Measurements from ENCODE around the gene PCDHA13. TPM values are rescaled to one million over a fixed set of nuclear protein-coding genes. Genes with fewer than 3 reads are reported as not detected.
"Not testable (repeated sequence)": the region's sequence is repeated elsewhere in the genome, so short reads cannot be mapped to it uniquely, and the experiment has no call there.

Gene PCDHA13
- total RNA-seq, 2 donors from 2014 or later = not detected

- Mint-ChIP-seq H3K4me3 (no peak overlapping the region), H3K4me1 (ENCODE audit: low read depth) (no peaks in the 10 kb centered on the region), H3K9me3 (peaks cover 7 to 8% of the 10 kb centered on the region in 2 donors), H3K27me3 (ENCODE audit: low read depth) (peaks cover 11% of the 10 kb centered on the region), H3K27ac (no peak overlapping the region), H3K36me3 (ENCODE audit: insufficient read depth in 2 of 2) (peaks cover 7 to 19% of the 10 kb centered on the region in 2 donors)
- ATAC-seq (replicated peaks in 1 of 2) (no peak), DNase-seq (no peak)
Measured at GRCh38 chr5:140857177-140857986, 24.5 kb upstream of the PCDHA13 start.

- H3K36me3 Mint-ChIP-seq (ENCODE audit: insufficient read depth in 2 of 2) = peaks cover 5 to 19% of the 10 kb centered on the region in 2 donors
- no peaks in the 10 kb centered on the region for H3K4me1 Mint-ChIP-seq (ENCODE audit: low read depth)
- ATAC-seq (replicated peaks in 1 of 2) = no peak
- peaks cover 11% of the 10 kb centered on the region for H3K27me3 Mint-ChIP-seq (ENCODE audit: low read depth)
- H3K27ac Mint-ChIP-seq = no peak overlapping the region
- no peak for DNase-seq
- H3K4me3 Mint-ChIP-seq = no peak overlapping the region
- H3K9me3 Mint-ChIP-seq = peaks cover 6 to 8% of the 10 kb centered on the region in 2 donors
Measured at GRCh38 chr5:140857987-140858240, 24.0 kb upstream of the PCDHA13 start.

GRCh38 chr5:140862441-140863295 is 19.3 kb upstream of the PCDHA13 start:
- Mint-ChIP-seq H3K27me3 (ENCODE audit: low read depth) (peaks cover 6% of the 10 kb centered on the region), H3K27ac (no peak overlapping the region), H3K4me3 (no peak overlapping the region), H3K36me3 (ENCODE audit: insufficient read depth in 2 of 2) (peaks cover 1 to 3% of the 10 kb centered on the region in 2 donors), H3K4me1 (ENCODE audit: low read depth) (no peaks in the 10 kb centered on the region), H3K9me3 (peaks cover 1 to 5% of the 10 kb centered on the region in 2 donors)
- ATAC-seq (replicated peaks in 1 of 2) (no peak), DNase-seq (no peak)

- Mint-ChIP-seq H3K27me3 (ENCODE audit: low read depth) (peaks cover 19% of the 10 kb centered on the region), H3K9me3 (peaks cover 1 to 2% of the 10 kb centered on the region in 2 donors), H3K4me1 (ENCODE audit: low read depth) (no peaks in the 10 kb centered on the region), H3K4me3 (no peak within 1 kb of the TSS), H3K27ac (no peak within 1 kb of the TSS), H3K36me3 (ENCODE audit: insufficient read depth in 2 of 2) (peaks cover 2 to 11% of the 10 kb centered on the region in 2 donors)
- DNase-seq = no peak
- no peak for ATAC-seq (replicated peaks in 1 of 2)
Measured at GRCh38 chr5:140868721-140869554, 13.0 kb upstream of the PCDHA13 start, which contains the start of gene PCDHA11. Gene PCDHA11, plus strand, starts transcription at chr5:140868957. Its CDS starts 147 bp downstream, at chr5:140869104.

- no peaks in the 10 kb centered on the region for H3K4me1 Mint-ChIP-seq (ENCODE audit: low read depth)
- H3K4me3 Mint-ChIP-seq = no peak overlapping the region
- H3K9me3 Mint-ChIP-seq = peaks cover 0 to 2% of the 10 kb centered on the region in 2 donors
- DNase-seq = no peak
- H3K36me3 Mint-ChIP-seq (ENCODE audit: insufficient read depth in 2 of 2) = peaks cover 2 to 11% of the 10 kb centered on the region in 2 donors
- no peak for ATAC-seq (replicated peaks in 1 of 2)
- H3K27ac Mint-ChIP-seq = no peak overlapping the region
- peaks cover 22% of the 10 kb centered on the region for H3K27me3 Mint-ChIP-seq (ENCODE audit: low read depth)
Measured at GRCh38 chr5:140869555-140869886, 12.4 kb upstream of the PCDHA13 start.

GRCh38 chr5:140870221-140871201 is 11.4 kb upstream of the PCDHA13 start:
- Mint-ChIP-seq H3K4me3 (no peak overlapping the region), H3K27me3 (ENCODE audit: low read depth) (peaks cover 28% of the 10 kb centered on the region), H3K27ac (no peak overlapping the region), H3K36me3 (ENCODE audit: insufficient read depth in 2 of 2) (peaks cover 2 to 11% of the 10 kb centered on the region in 2 donors), H3K9me3 (peaks cover 0 to 2% of the 10 kb centered on the region in 2 donors), H3K4me1 (ENCODE audit: low read depth) (no peaks in the 10 kb centered on the region)
- no peak for ATAC-seq (replicated peaks in 1 of 2)
- DNase-seq = no peak

GRCh38 chr5:140875085-140876065 is 6.5 kb upstream of the PCDHA13 start, which contains the start of gene PCDHA12:
Gene PCDHA12, plus strand, starts transcription at chr5:140875308. Its CDS starts 165 bp downstream, at chr5:140875473.
- no peak within 1 kb of the TSS for H3K27ac Mint-ChIP-seq
- peaks cover 0 to 9% of the 10 kb centered on the region in 2 donors for H3K9me3 Mint-ChIP-seq
- H3K4me3 Mint-ChIP-seq = no peak within 1 kb of the TSS
- peaks cover 10 to 11% of the 10 kb centered on the region in 2 donors for H3K36me3 Mint-ChIP-seq (ENCODE audit: insufficient read depth in 2 of 2)
- no peak for DNase-seq
- H3K4me1 Mint-ChIP-seq (ENCODE audit: low read depth) = no peaks in the 10 kb centered on the region
- peaks cover 24% of the 10 kb centered on the region for H3K27me3 Mint-ChIP-seq (ENCODE audit: low read depth)
- ATAC-seq (replicated peaks in 1 of 2) = no peak

GRCh38 chr5:140876541-140877261 is 5.2 kb upstream of the PCDHA13 start:
- peaks cover 11 to 15% of the 10 kb centered on the region in 2 donors for H3K36me3 Mint-ChIP-seq (ENCODE audit: insufficient read depth in 2 of 2)
- not testable (repeated sequence) for H3K4me3 Mint-ChIP-seq; H3K27ac Mint-ChIP-seq; DNase-seq; H3K4me1 Mint-ChIP-seq (ENCODE audit: low read depth); ATAC-seq (replicated peaks in 1 of 2)
- peaks cover 3 to 12% of the 10 kb centered on the region in 2 donors for H3K9me3 Mint-ChIP-seq
- H3K27me3 Mint-ChIP-seq (ENCODE audit: low read depth) = peaks cover 31% of the 10 kb centered on the region

- DNase-seq (no peak), ATAC-seq (replicated peaks in 1 of 2) (no peak)
- Mint-ChIP-seq H3K27ac (no peak overlapping the region), H3K36me3 (ENCODE audit: insufficient read depth in 2 of 2) (peaks cover 9 to 15% of the 10 kb centered on the region in 2 donors), H3K9me3 (peaks cover 4 to 10% of the 10 kb centered on the region in 2 donors), H3K27me3 (ENCODE audit: low read depth) (peaks cover 32% of the 10 kb centered on the region), H3K4me3 (no peak overlapping the region), H3K4me1 (ENCODE audit: low read depth) (no peaks in the 10 kb centered on the region)
Measured at GRCh38 chr5:140877262-140877581, 4.7 kb upstream of the PCDHA13 start.

GRCh38 chr5:140882591-140882899 is 621 bp downstream of the PCDHA13 start:
- Mint-ChIP-seq H3K4me1 (ENCODE audit: low read depth) (no peaks in the 10 kb centered on the region), H3K4me3 (no peak overlapping the region)

GRCh38 chr5:140883373-140883772 is 1.4 kb downstream of the PCDHA13 start:
- H3K4me3 Mint-ChIP-seq = no peak overlapping the region
- peaks cover 6 to 10% of the 10 kb centered on the region in 2 donors for H3K36me3 Mint-ChIP-seq (ENCODE audit: insufficient read depth in 2 of 2)
- peaks cover 4 to 9% of the 10 kb centered on the region in 2 donors for H3K9me3 Mint-ChIP-seq
- no peaks in the 10 kb centered on the region for H3K4me1 Mint-ChIP-seq (ENCODE audit: low read depth)
- H3K27me3 Mint-ChIP-seq (ENCODE audit: low read depth) = peaks cover 14% of the 10 kb centered on the region
- ATAC-seq (replicated peaks in 1 of 2) (no peak), DNase-seq (no peak)
- H3K27ac Mint-ChIP-seq = no peak overlapping the region

More at GRCh38 chr5:140882591-140882899, 621 bp downstream of the PCDHA13 start:
- peaks cover 4 to 9% of the 10 kb centered on the region in 2 donors for H3K9me3 Mint-ChIP-seq
- DNase-seq = no peak
- peaks cover 6 to 11% of the 10 kb centered on the region in 2 donors for H3K36me3 Mint-ChIP-seq (ENCODE audit: insufficient read depth in 2 of 2)
- ATAC-seq (replicated peaks in 1 of 2) = no peak
- H3K27me3 Mint-ChIP-seq (ENCODE audit: low read depth) = peaks cover 14% of the 10 kb centered on the region
- no peak overlapping the region for H3K27ac Mint-ChIP-seq
